ENCODE data around the gene PIK3IP1. TPM values are rescaled to one million over a fixed set of nuclear protein-coding genes. Genes with fewer than 3 reads are reported as not detected.

The PIK3IP1 gene, protein sequence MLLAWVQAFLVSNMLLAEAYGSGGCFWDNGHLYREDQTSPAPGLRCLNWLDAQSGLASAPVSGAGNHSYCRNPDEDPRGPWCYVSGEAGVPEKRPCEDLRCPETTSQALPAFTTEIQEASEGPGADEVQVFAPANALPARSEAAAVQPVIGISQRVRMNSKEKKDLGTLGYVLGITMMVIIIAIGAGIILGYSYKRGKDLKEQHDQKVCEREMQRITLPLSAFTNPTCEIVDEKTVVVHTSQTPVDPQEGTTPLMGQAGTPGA
- polyA plus RNA-seq, result 88.7 TPM

DNA sequence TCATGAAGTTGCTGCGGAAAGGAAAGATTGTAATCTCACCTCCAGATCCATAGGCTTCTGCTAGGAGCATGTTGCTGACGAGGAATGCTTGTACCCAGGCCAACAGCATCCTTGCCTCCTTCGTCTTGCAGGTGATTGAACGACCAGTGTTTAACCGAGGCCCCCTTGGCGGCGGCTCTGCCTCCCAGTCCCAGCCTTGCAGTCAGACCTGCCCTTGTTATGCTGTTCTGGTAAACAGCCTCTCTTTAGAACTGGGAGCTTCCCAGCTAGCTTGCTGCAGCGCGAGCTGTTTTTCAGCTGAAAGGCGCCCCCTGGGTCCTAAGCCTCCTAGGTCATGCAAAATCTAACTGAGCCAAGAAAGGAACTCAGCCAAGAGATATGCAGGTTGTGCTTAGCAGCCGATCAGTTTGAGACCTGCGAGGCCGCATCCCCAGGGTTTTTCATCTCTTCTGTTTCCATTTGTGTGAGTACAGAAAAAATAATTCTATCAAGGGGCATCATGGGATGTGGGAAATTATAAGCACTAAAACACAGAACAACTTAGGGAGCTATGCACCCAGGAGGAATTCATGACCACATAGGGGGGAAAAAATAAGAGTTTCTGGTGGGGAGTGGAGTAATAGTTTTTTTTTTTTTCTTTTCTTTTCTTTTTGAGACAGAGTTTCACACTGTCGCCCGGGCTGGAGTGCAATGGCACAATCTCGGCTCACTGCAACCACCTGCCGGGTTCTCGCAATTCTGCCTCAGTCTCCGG is at the start of gene PIK3IP1:
Gene PIK3IP1, minus strand, starts transcription at position 253 of the 754 bp plus-strand sequence. Its CDS starts 144 bp downstream, at position 109.
- H3K36me3 Mint-ChIP-seq, result peaks cover 10% of the 10 kb centered on the region

DNA sequence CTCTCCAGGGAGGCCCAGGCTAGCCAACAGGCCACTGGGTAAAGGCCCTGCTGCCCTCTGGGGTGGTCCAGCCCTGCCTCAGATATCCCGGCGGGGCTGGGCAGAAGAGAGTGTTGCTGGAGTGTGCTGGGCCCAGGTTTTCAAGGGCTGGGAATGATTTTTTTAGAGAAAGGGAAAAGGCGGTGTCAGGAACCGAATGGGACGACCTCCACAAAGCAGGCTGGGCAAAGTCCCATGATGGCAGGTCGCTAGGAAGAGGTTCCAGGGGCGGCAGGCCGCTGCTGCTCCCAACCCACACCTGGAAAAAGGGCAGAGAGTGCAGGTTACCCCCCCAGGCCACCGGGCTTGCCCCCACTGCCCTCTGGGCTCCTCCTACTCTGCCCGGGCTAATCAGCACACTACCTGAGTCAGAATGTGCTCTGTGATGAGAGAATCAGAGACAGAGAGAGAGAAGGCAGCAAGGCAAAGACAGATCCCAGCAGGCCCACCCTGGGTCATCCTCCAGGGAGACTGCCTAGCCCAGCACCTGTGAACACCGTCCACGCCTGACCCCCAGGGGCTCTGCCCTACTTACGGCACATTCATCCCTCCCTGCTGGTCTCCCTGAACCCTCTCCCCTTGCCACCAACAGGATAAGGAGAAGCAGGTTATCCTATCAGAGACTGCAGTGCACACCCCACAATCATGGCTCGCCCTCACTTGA is 49.2 kb upstream of the PIK3IP1 start:
- peaks cover 16 to 41% (median 29%) of the 10 kb centered on the region in 3 donors for H3K4me1 Mint-ChIP-seq
- H3K27me3 Mint-ChIP-seq, result no peaks in the 10 kb centered on the region
- H3K27ac Mint-ChIP-seq, result peak overlapping the region; percentile 54 to 94 (median 78)
- H3K4me3 Mint-ChIP-seq, result peak overlapping the region in 2 of 4 donors; percentile 63 to 75
- no peaks in the 10 kb centered on the region for H3K9me3 Mint-ChIP-seq
- no peaks in the 10 kb centered on the region for H3K36me3 Mint-ChIP-seq

More for the DNA sequence above, at the start of gene PIK3IP1:
- no peaks in the 10 kb centered on the region for H3K27me3 Mint-ChIP-seq
- H3K9me3 Mint-ChIP-seq, result no peaks in the 10 kb centered on the region
- H3K4me1 Mint-ChIP-seq, result peaks cover 45 to 47% (median 45%) of the 10 kb centered on the region in 3 donors
- H3K27ac Mint-ChIP-seq, result peak within 1 kb of the TSS; percentile 97 to 100 (median 99)
- peak within 1 kb of the TSS; percentile 96 to 99 (median 97) for H3K4me3 Mint-ChIP-seq

DNA sequence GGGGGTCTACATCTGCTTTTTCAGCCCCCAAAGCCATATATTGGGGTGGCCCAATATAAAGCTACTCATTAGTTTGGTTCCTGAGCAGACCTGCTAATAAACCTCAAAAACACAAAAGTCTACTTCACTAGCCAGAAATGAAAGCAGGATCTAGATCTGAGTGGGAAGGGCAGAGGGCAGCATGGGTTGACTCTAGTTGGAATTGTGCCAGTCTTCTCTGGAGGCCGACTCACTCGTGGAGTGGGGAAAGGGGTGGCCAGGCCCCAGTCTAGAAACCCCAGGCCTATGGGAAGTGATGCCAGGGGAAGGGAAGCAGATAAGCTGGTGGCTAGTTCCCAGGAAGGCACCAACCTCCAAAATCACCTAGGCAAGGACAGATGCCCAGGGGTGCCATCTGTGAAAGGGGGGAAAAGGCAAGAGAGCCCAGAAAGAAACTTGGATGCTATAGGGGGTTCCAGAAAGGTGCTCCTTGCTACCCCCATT is 48.5 kb upstream of the PIK3IP1 start:
- no peaks in the 10 kb centered on the region for H3K36me3 Mint-ChIP-seq
- H3K4me3 Mint-ChIP-seq, result peak overlapping the region in 1 of 4 donors; percentile 1
- peak overlapping the region; percentile 54 to 89 (median 86) for H3K27ac Mint-ChIP-seq
- H3K9me3 Mint-ChIP-seq, result no peaks in the 10 kb centered on the region
- H3K27me3 Mint-ChIP-seq, result no peaks in the 10 kb centered on the region
- peaks cover 16 to 41% (median 29%) of the 10 kb centered on the region in 3 donors for H3K4me1 Mint-ChIP-seq

DNA sequence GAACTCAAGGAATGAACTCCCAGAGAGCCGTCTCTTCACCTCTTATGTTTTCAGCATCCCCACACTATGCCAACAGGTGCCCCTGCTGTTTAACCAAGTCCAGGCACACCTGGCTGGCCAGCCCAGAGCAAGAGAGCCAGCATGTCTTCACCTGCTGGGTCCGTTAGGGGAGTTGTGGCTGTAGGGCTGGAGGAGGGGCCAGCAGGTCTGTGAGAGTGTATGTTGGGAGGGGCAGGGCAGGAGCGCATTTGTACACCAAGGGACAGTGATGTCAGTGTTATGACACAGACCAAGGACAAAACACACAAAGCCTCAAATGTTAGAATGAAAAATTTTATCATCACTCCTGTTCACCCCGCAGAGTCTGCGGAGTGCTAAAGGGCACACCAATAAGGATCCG is 48.1 kb upstream of the PIK3IP1 start:
- Mint-ChIP-seq H3K27ac (peak overlapping the region; percentile 54 to 89 (median 86)), H3K4me3 (peak overlapping the region in 2 of 4 donors; percentile 1 to 66), H3K9me3 (no peaks in the 10 kb centered on the region), H3K4me1 (peaks cover 17 to 41% (median 30%) of the 10 kb centered on the region in 3 donors), H3K27me3 (no peaks in the 10 kb centered on the region), H3K36me3 (no peaks in the 10 kb centered on the region)

DNA sequence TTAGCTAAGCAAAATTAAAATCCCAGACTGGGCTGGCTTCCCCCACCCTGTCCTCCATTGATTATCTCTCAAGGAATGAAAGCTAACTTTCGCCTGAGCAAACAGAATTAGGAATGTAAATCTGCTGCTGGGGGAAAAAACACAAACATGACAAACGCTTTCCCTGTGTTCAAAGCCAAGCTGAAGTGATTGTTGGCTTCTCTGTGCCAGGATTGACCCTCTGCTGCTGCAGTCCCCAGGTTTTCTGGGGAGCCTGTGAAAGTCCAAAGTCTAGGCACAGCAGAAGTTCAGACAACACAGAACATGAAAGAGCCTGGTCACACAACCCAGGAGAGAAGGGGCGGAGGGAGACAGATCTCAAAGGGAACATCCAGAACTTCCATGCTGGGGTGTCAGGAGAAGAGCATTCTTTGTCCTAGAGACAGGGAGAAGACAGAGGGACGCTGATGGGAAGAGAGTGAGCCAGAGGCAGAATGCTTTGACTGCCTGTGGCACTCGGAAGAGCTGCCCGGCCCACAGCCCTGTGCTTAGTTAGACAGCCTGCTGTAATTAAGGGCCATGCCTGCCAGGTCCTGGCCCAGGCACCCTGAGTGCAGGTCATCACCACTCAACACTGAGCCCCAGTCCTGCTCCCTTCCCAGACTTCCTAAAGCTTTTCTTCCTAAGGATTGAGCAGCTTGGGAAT is 47.0 kb upstream of the PIK3IP1 start:
- Mint-ChIP-seq H3K36me3 (no peaks in the 10 kb centered on the region), H3K4me3 (peak overlapping the region in 1 of 4 donors; percentile 79)

DNA sequence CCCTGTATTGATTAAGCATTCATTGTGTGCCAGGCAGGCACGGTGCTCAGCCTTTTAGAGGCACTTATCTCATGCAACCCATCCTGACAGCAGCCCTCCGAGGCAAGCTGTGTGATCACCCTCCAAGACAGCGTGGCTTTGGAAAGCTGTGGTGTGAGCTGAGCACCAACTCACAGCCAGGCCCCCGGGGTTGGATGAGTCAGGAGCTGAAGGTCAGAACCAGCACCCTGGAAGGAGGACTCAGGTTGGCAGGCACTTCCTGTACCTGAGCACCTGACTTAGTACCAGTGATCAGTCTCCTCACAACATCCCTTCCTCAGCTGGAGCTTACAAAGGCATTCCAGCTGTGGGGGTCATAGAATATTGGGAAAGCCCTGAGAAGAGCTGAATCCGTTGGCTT is 44.9 kb upstream of the PIK3IP1 start:
- H3K27ac Mint-ChIP-seq, result no peak overlapping the region
- no peaks in the 10 kb centered on the region for H3K27me3 Mint-ChIP-seq
- H3K4me1 Mint-ChIP-seq, result peaks cover 6 to 16% (median 8%) of the 10 kb centered on the region in 3 donors
- no peaks in the 10 kb centered on the region for H3K9me3 Mint-ChIP-seq
- no peak overlapping the region for H3K4me3 Mint-ChIP-seq
- H3K36me3 Mint-ChIP-seq, result no peaks in the 10 kb centered on the region

More for the DNA sequence above, 47.0 kb upstream of the PIK3IP1 start:
- peaks cover 16 to 34% (median 23%) of the 10 kb centered on the region in 3 donors for H3K4me1 Mint-ChIP-seq
- H3K27me3 Mint-ChIP-seq, result no peaks in the 10 kb centered on the region
- no peaks in the 10 kb centered on the region for H3K9me3 Mint-ChIP-seq
- H3K27ac Mint-ChIP-seq, result peak overlapping the region in 2 of 3 donors; percentile 71 to 86

DNA sequence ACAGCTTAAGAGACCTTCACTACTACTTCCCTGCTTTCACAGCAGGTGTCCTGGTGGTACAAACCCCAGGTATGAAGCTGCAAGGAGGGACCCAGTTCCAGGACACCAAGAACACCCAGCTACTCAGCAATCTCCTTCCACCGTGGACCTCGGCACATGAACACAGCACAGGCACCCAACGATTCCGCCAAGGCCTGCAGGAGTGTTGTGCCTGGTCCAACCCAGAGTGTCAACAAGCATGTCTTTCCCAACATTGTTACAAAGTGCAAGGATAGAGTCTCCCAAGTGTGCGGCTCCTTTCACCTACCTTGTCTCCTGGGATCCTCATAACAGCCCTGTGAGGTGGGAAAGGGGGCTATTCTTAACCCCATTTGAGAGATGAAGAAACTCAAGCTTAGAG is 42.0 kb upstream of the PIK3IP1 start:
- H3K27me3 Mint-ChIP-seq, result no peaks in the 10 kb centered on the region
- no peaks in the 10 kb centered on the region for H3K9me3 Mint-ChIP-seq
- H3K4me3 Mint-ChIP-seq, result no peak overlapping the region
- no peaks in the 10 kb centered on the region for H3K36me3 Mint-ChIP-seq
- peaks cover 1 to 6% (median 6%) of the 10 kb centered on the region in 3 donors for H3K4me1 Mint-ChIP-seq
- no peak overlapping the region for H3K27ac Mint-ChIP-seq

DNA sequence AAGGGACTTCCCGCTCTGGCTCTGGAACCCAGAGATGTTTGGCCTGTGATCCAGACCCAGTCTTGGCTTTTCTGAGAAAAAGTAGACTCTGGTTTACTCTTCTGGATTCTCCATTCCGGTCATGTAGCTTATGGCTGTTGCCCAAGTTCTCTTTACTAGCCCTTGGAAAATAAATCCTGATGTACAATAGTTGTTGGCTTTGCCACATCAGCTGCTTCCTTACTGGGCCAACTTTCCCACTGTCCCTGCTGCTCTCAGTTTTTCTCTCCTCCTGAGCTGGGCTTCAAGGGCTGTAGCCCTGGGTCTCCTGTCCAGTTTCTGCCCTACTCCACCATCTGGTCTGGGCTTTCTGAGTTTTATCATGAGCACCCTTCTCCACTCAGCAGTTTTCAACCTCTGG is 41.4 kb upstream of the PIK3IP1 start:
- Mint-ChIP-seq H3K36me3 (no peaks in the 10 kb centered on the region), H3K27ac (peak overlapping the region in 1 of 3 donors; percentile 80), H3K9me3 (no peaks in the 10 kb centered on the region), H3K27me3 (no peaks in the 10 kb centered on the region), H3K4me3 (no peak overlapping the region), H3K4me1 (peaks cover 1 to 6% (median 4%) of the 10 kb centered on the region in 3 donors)

DNA sequence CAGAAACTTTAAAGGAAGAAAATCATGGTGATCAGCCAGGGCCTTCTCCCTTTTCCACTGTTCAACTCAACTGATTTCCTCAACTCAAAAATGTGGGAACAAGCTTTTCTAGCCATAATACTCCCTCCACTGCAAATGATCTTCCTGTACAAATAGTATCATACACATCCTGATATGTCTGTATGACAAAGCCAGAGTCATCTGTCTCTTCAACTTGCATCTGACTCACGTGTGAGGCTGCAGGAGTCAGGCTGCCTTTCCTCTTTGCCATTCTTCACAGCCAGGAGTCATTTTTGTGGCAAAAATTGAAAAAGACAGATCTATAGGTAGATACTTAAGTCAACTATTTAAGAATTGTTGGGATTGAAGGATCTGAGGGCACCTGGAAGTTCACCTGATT is 40.6 kb upstream of the PIK3IP1 start:
- Mint-ChIP-seq H3K4me3 (no peak overlapping the region), H3K9me3 (no peaks in the 10 kb centered on the region), H3K36me3 (no peaks in the 10 kb centered on the region)

DNA sequence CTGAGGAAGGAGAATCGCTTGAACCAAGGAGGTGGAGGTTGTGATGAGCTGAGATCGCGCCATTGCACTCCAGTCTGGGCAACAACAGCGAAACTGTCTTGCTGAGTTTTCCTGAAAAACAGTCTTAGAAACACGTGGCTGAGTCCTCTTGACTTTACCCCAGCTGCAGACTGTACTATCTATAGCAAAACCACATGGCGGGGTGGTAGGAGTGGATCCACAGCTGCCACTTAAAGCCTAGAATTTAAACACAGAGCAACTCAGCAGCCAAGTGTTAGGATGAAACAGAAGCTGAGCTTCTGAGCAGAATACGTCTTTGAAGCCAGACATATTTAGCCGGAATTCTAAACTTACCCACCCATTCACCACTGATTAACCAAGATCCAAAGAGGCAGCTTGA is 39.7 kb upstream of the PIK3IP1 start:
- Mint-ChIP-seq H3K27me3 (no peaks in the 10 kb centered on the region), H3K4me3 (no peak overlapping the region), H3K4me1 (peaks cover 0 to 6% (median 1%) of the 10 kb centered on the region in 3 donors), H3K9me3 (no peaks in the 10 kb centered on the region), H3K36me3 (no peaks in the 10 kb centered on the region), H3K27ac (no peak overlapping the region)

More for the DNA sequence above, 40.6 kb upstream of the PIK3IP1 start:
- Mint-ChIP-seq H3K27me3 (no peaks in the 10 kb centered on the region), H3K4me1 (peaks cover 1 to 6% (median 2%) of the 10 kb centered on the region in 3 donors), H3K27ac (no peak overlapping the region)

DNA sequence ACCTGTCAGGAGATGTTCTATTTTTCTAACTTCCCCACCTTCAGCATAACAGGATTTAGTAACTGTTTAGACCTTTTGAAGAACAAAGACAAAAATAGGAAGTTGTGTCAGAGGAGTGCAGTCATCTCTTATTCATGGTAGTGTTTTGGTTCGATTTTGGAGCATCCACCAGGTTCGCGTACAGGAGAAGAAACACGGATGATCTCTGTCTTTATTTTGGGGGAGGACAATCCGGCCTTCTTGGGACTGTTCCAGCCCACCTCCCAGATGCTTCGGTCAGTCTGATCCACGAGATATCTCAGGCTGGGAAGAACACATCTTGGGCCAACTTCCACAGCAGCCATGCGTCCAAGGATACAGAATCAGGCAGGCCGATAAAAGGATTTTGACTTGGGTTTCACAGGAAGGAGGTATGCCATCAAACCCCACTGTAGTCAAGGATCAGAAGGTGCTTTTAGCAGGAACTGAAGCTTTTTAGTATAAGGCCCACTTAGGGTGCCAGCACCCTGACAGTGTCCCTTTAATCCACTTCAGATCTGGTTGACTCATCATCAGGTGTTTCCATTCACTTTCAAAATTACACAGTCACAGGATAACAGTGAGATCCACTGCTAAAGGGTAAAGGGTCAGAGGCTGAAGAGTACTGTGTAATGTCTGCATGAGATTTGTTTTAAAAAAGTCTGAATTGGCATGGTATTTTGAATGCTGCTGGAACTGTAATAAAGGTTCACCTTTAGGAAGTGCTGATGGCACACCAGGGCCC is 37.3 kb upstream of the PIK3IP1 start:
- no peaks in the 10 kb centered on the region for H3K9me3 Mint-ChIP-seq
- H3K27me3 Mint-ChIP-seq, result no peaks in the 10 kb centered on the region
- H3K4me1 Mint-ChIP-seq, result peaks cover 0 to 4% (median 2%) of the 10 kb centered on the region in 3 donors
- H3K36me3 Mint-ChIP-seq, result peaks cover 7% of the 10 kb centered on the region
- H3K4me3 Mint-ChIP-seq, result no peak overlapping the region
- H3K27ac Mint-ChIP-seq, result peak overlapping the region in 2 of 3 donors; percentile 16 to 43

DNA sequence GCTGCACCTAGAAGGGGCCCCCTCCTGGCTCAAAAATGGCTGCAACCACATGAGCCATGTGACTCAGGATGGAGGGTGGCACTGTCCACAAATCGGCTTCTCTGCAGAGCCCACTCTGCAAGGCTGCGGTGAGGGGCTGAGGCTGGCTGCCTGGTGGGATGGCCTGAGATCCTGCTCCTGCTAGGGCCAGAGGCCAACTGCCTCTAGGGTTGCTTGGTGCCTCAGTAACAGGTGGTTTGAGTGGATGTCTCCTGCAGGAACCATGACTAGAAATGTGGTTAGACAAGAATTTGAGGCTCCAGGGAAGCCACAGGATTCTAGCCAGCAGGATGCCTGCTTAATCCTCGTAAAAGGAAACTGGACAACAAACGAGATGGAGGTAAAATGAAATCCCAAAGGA is 36.7 kb upstream of the PIK3IP1 start:
- no peak overlapping the region for H3K27ac Mint-ChIP-seq

DNA sequence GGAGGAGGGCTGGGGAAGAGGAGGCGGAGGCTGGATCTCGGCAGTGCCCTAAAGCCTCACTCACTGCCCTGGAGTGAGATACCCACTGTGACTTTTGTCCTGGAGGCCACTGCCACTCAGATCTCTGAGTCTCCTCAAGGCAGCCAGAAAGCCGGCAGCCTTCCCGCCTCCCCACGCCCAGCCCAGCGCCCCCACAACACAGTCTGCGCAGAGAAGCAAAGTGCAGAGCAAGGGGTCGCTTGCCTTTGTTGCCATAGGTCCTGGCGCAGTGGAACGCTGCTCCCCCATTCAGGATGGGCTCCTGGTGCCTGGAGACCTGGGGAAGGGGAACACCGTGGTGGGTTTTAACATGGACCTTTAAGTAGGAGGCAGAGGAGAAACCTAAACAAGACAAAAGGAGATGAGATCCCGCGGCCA is 36.3 kb upstream of the PIK3IP1 start:
- no peaks in the 10 kb centered on the region for H3K27me3 Mint-ChIP-seq
- no peak overlapping the region for H3K27ac Mint-ChIP-seq
- peaks cover 0 to 4% (median 2%) of the 10 kb centered on the region in 3 donors for H3K4me1 Mint-ChIP-seq
- peaks cover 8% of the 10 kb centered on the region for H3K36me3 Mint-ChIP-seq
- no peak overlapping the region for H3K4me3 Mint-ChIP-seq
- no peaks in the 10 kb centered on the region for H3K9me3 Mint-ChIP-seq

More for the DNA sequence above, 36.7 kb upstream of the PIK3IP1 start:
- no peaks in the 10 kb centered on the region for H3K27me3 Mint-ChIP-seq
- H3K9me3 Mint-ChIP-seq, result no peaks in the 10 kb centered on the region
- H3K4me3 Mint-ChIP-seq, result no peak overlapping the region
- H3K4me1 Mint-ChIP-seq, result peaks cover 0 to 4% (median 2%) of the 10 kb centered on the region in 3 donors
- H3K36me3 Mint-ChIP-seq, result peaks cover 7% of the 10 kb centered on the region

All from IgD-negative memory B cell (primary cell).